Testis (tissue), 2 donors: ENCODE data around the gene TBC1D22A.

ENCODE experiments used
- POLR2A ChIP-seq: fragments of 450-650 bp; IDR thresholded peaks from one replicate; pipeline ENCODE4 v1.6.1; 2017; ENCODE audit warnings: antibody characterized with exemption, mild to moderate bottlenecking, moderate library complexity
- TF ChIP-seq, protein P1 (sequence below), 3 experiments: fragments of 450-650 bp in 2 of 3; fragments of 200-600 bp in 1 of 3; sonication (generic) in 1 of 3; IDR thresholded peaks; one replicate each; pipeline ENCODE4 v1.5.1; 2016 to 2019; ENCODE audit warnings: antibody characterized with exemption in 3 of 3, mild to moderate bottlenecking in 2 of 3, moderate library complexity in 1 of 3

DNA sequence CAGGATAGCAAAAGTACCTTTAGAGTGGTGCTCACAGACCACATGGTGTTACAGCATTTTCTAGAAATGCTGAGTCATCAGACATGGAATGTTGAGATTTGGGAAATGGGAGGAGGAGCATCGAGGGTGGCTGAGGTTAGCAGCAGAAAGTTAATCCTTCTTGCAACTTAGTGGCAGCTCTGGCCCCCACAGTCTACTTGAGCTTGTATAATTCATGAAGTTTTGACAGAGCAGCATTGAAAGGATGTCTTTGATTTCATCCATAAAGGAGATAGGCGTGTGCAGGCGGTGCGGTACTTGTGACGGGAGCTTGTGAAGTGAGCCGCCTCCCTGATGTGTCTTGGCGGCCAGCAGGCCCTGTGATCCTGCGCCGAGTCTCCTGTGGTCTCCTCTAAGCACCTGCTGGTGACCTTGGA lies 330.5 kb downstream of the TBC1D22A start:
- TF ChIP-seq, protein P1, sequence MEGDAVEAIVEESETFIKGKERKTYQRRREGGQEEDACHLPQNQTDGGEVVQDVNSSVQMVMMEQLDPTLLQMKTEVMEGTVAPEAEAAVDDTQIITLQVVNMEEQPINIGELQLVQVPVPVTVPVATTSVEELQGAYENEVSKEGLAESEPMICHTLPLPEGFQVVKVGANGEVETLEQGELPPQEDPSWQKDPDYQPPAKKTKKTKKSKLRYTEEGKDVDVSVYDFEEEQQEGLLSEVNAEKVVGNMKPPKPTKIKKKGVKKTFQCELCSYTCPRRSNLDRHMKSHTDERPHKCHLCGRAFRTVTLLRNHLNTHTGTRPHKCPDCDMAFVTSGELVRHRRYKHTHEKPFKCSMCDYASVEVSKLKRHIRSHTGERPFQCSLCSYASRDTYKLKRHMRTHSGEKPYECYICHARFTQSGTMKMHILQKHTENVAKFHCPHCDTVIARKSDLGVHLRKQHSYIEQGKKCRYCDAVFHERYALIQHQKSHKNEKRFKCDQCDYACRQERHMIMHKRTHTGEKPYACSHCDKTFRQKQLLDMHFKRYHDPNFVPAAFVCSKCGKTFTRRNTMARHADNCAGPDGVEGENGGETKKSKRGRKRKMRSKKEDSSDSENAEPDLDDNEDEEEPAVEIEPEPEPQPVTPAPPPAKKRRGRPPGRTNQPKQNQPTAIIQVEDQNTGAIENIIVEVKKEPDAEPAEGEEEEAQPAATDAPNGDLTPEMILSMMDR (IDR thresholded peaks at IDR 0.05): no peak
- TF ChIP-seq POLR2A: no peak
